Chondrocyte (in vitro differentiated cells): ENCODE data around the gene ANO2. TPM values are rescaled to one million over a fixed set of nuclear protein-coding genes. Genes with fewer than 3 reads are reported as not detected.

Experiments
- DNase-seq: peaks from one replicate; pipeline ENCODE4 v3.0.0; 2021; ENCODE audit warnings: mixed read lengths, low spot score
- H3K27ac Mint-ChIP-seq: one replicate; pipeline ENCODE4 v1.8.0; 2021; ENCODE audit warnings: mild to moderate bottlenecking, moderate library complexity, mixed read lengths; ENCODE audit not compliant: unreplicated experiment
- H3K27me3 Mint-ChIP-seq: 2 replicates; pipeline ENCODE4 v1.8.0; 2021; ENCODE audit warnings: low read depth, mixed read lengths
- H3K36me3 Mint-ChIP-seq: 2 replicates; pipeline ENCODE4 v1.8.0; 2021; ENCODE audit warnings: low read depth, mixed read lengths
- H3K4me1 Mint-ChIP-seq: 2 replicates; pipeline ENCODE4 v1.8.0; 2021; ENCODE audit warnings: low read depth, mild to moderate bottlenecking, mixed read lengths
- H3K4me3 Mint-ChIP-seq: one replicate; pipeline ENCODE4 v1.8.0; 2021; ENCODE audit warnings: mild to moderate bottlenecking, moderate library complexity, mixed read lengths; ENCODE audit not compliant: unreplicated experiment
- H3K9me3 Mint-ChIP-seq: 2 replicates; pipeline ENCODE4 v1.8.0; 2021; ENCODE audit warnings: low read depth, mixed read lengths
- total RNA-seq: library from RNA; stranded (reverse); gene quantifications from 3 replicates; pipeline ENCODE4 v1.2.1, GENCODE V29; 2021
- TF ChIP-seq, protein P1 (sequence below): fragments of 200-600 bp; sonication (generic); IDR thresholded peaks from 2 replicates; pipeline ENCODE4 v1.5.0; 2021; ENCODE audit warnings: antibody characterized with exemption, mild to moderate bottlenecking, moderate library complexity

Gene ANO2
- total RNA-seq, 1 donor from 2014 or later: 0.47 TPM

DNA sequence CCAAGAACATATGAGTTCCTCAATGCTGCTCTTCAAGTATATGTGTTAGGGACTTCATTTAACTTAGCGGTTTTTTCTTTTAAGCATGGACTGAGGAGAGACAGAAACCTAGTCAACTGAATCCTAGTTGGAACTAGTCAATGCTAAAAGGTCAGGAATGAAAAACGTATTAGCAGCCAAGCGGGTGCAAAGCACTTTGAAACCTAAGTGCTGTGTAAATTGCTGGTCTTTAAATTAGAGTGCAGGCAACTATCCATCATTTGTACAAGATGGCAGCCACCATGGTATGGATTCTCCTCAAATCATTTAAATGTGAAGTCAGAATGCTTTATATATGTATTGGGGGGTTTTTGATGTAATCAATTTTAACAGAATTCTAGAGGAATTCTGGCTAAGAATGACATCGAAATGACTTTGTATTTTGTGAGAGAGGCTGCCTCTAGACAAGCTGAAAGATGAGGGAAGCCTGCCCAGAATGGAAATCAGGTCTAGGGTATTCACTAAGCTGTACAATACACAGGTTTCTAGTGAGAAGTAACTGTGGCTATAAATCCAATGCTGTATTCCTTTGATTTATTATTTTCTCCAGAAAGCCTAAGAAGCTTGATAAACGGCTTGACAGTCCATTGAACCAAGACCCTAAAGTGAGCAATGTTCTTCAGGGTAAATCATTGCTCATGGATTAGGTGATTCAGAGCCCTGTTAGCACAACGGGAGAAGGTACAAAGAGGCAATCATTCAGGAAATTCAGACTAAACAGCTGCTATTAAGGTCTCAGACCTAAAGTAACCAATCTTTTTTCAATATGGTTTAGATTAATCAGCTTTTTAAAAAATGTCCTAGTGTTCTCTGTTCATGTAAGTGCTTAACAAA, 198.8 kb downstream of the ANO2 start:
- DNase-seq: no peak
- no peaks in the 10 kb centered on the region for H3K4me1 Mint-ChIP-seq
- no peak overlapping the region for H3K4me3 Mint-ChIP-seq
- no peaks in the 10 kb centered on the region for H3K36me3 Mint-ChIP-seq
- TF ChIP-seq, protein P1, sequence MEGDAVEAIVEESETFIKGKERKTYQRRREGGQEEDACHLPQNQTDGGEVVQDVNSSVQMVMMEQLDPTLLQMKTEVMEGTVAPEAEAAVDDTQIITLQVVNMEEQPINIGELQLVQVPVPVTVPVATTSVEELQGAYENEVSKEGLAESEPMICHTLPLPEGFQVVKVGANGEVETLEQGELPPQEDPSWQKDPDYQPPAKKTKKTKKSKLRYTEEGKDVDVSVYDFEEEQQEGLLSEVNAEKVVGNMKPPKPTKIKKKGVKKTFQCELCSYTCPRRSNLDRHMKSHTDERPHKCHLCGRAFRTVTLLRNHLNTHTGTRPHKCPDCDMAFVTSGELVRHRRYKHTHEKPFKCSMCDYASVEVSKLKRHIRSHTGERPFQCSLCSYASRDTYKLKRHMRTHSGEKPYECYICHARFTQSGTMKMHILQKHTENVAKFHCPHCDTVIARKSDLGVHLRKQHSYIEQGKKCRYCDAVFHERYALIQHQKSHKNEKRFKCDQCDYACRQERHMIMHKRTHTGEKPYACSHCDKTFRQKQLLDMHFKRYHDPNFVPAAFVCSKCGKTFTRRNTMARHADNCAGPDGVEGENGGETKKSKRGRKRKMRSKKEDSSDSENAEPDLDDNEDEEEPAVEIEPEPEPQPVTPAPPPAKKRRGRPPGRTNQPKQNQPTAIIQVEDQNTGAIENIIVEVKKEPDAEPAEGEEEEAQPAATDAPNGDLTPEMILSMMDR: no peak
- no peak overlapping the region for H3K27ac Mint-ChIP-seq
- no peaks in the 10 kb centered on the region for H3K9me3 Mint-ChIP-seq
- peaks cover 2% of the 10 kb centered on the region for H3K27me3 Mint-ChIP-seq

DNA sequence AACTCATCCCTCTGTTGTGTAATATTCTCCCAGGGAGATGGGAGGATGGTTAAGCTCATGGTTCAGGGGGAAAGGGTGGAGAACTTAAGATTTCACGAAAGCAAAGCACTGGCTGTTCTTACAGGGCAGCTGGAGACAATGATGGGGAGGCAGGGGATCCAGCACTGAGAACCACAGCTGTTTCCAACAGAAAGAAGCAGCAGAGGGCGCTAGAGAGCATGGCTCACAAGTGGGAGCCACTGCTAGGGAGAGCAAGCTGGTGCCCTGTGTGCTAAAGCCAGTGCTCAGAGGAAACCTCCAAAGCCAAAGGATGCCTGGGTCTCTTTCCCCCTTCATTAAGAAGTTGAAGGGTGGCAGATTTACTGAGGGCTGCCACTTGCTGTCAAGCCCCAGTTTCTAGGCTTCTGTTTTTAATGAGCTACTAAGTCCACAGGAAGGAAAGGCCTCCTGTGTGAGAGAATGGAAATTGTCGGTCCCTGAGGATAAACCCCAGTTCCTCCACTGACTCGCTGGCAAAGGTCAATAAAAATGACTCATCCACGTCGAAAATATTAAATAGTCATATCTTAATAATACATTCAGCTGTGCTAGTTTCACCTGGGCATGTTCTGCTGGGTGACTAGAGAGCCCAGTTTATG, 199.7 kb downstream of the ANO2 start:
- no peaks in the 10 kb centered on the region for H3K4me1 Mint-ChIP-seq
- no peak for DNase-seq
- H3K27ac Mint-ChIP-seq: no peak overlapping the region
- H3K9me3 Mint-ChIP-seq: no peaks in the 10 kb centered on the region
- H3K27me3 Mint-ChIP-seq: peaks cover 2% of the 10 kb centered on the region
- TF ChIP-seq, protein P1: peak; percentile 83
- no peak overlapping the region for H3K4me3 Mint-ChIP-seq
- no peaks in the 10 kb centered on the region for H3K36me3 Mint-ChIP-seq

DNA sequence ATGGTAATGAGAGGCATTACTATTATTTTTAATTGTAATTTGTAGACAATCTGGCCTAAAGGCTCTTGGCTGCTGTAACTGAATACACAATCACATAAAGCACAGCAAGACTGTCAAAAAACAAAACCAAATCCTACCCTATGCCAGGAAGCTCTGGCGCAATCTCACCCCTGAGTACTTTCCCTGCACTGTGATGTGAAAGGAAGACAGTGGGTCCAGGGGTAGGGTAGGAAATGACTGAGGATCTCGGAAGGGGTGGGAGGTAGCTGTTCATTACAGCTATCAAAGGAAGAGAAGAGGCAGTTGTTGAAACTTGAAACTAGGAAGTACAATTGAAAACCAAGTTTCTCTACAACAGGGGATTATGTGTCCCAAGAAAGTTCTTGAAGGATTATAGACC, 202.8 kb downstream of the ANO2 start:
- no peaks in the 10 kb centered on the region for H3K4me1 Mint-ChIP-seq
- H3K9me3 Mint-ChIP-seq: no peaks in the 10 kb centered on the region
- no peaks in the 10 kb centered on the region for H3K36me3 Mint-ChIP-seq

DNA sequence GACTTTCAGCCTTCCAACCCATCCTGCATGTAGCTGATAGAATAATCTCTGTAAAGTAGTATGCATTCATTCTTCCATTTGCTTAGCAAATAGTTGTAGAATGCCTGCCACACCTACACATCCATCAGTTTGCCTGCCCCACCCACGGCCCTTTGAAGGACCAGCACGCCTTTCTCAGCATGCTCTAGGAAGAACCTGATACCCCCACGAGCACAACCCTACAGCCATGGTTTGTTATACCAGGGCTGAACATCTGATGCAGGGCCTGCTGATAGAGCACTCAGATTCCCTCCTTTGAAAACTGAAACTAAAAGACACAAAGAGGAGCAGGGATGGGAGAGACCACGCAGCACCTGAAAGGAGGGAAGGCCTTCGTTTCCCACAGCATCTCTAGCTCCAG, 205.1 kb downstream of the ANO2 start:
- H3K9me3 Mint-ChIP-seq: no peaks in the 10 kb centered on the region
- peaks cover 2% of the 10 kb centered on the region for H3K27me3 Mint-ChIP-seq
- no peaks in the 10 kb centered on the region for H3K4me1 Mint-ChIP-seq
- H3K4me3 Mint-ChIP-seq: no peak overlapping the region
- TF ChIP-seq, protein P1: no peak
- no peak for DNase-seq
- no peaks in the 10 kb centered on the region for H3K36me3 Mint-ChIP-seq
- no peak overlapping the region for H3K27ac Mint-ChIP-seq

More for the DNA sequence above, 202.8 kb downstream of the ANO2 start:
- TF ChIP-seq, protein P1: no peak
- peaks cover 2% of the 10 kb centered on the region for H3K27me3 Mint-ChIP-seq
- H3K27ac Mint-ChIP-seq: no peak overlapping the region
- no peak overlapping the region for H3K4me3 Mint-ChIP-seq
- DNase-seq: no peak

DNA sequence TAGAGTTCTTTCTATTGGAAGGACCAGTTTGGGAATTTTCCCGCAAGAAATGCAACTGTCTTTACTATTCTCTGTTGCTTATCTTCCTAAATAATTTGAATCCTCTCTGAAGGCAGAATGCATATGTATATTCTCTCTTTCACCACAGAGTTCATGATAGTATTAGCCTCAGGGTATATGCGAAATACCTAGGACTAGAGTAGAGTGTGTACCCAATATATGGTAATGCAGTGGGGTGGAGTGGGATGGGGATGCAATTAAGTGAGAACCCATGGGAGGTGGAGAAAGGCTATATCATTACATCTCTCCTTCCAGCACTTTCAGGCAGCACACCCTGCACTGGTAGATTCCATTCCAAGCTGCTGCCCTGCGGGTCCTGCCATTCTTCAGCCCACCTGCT, 207.3 kb downstream of the ANO2 start:
- H3K27me3 Mint-ChIP-seq: no peaks in the 10 kb centered on the region
- no peaks in the 10 kb centered on the region for H3K36me3 Mint-ChIP-seq
- H3K4me1 Mint-ChIP-seq: no peaks in the 10 kb centered on the region
- TF ChIP-seq, protein P1: no peak
- no peak overlapping the region for H3K4me3 Mint-ChIP-seq
- H3K27ac Mint-ChIP-seq: no peak overlapping the region
- no peak for DNase-seq
- no peaks in the 10 kb centered on the region for H3K9me3 Mint-ChIP-seq
